A673 (cell line): ENCODE measurements around the gene DNAJC12.

ENCODE experiments used
- CTCF ChIP-seq: fragments of 300-800, 200-600 bp; sonication (generic); conservative IDR thresholded peaks from 2 replicates; pipeline ENCODE4 v1.5.1; 2017; ENCODE audit warnings: low read depth, mild to moderate bottlenecking, antibody characterized with exemption, low read length, moderate library complexity, mixed read lengths
- EZH2 ChIP-seq: fragments of 200-600 bp; sonication (generic); IDR thresholded peaks from 2 replicates; pipeline ENCODE4 v1.6.1; 2017; ENCODE audit warnings: borderline replicate concordance, low read depth, mild to moderate bottlenecking, mixed read lengths, antibody characterized with exemption, low read length; ENCODE audit not compliant: poor library complexity, severe bottlenecking

DNA sequence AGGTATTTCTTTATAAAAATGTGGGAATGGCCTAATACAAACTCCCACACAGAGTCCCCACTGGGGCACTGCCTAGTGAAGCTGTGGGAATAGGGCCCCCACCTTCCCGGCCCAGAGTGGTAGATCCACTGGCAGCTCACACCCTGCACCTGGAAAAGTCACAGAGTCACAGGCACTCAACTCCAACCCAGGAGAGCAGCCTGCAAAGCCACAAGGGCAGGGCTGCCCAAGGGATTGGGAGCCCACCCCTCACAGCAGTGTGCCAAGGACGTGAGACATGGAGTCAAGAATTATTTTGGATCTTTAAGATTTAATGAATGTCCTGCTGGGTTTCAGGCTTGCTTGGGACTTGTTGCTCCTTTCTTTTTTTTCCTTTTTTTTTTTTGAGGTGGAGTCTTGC, 5.3 kb upstream of the DNAJC12 start:
- TF ChIP-seq CTCF (no peak), EZH2 (no peak)
